HL-60 (cell line): ENCODE results near the gene FAM118A.
A peak's percentile ranks its signal among the peaks of the same experiment; 100 is the strongest.

ENCODE experiments used
- DNase-seq, 2 experiments: peaks; one replicate each; pipeline ENCODE4 v3.0.0-alpha.2; 2010 to 2020; ENCODE audit warnings: low read depth in 1 of 2, low spot score in 1 of 2
- H3K27ac ChIP-seq: fragments of 250-450 bp; sonication (Bioruptor Pico); replicated peaks from 2 replicates; pipeline ENCODE4 v1.5.1; 2020; ENCODE audit warnings: mild to moderate bottlenecking, moderate library complexity
- H3K27me3 ChIP-seq: fragments of 250-450 bp; sonication (Bioruptor Pico); 2 replicates; pipeline ENCODE4 v1.5.1; 2021; ENCODE audit warnings: mild to moderate bottlenecking, moderate library complexity; ENCODE audit not compliant: insufficient read depth, poor library complexity, severe bottlenecking
- H3K4me3 ChIP-seq: replicated peaks from 2 replicates; pipeline ENCODE4 v1.5.1; 2011; ENCODE audit warnings: mild to moderate bottlenecking, control low read depth, low read length; ENCODE audit not compliant: insufficient read depth
- GABPA ChIP-seq: IDR thresholded peaks from 2 replicates; pipeline ENCODE4 v1.6.1; 2012; ENCODE audit warnings: low read depth
- POLR2AphosphoS5 ChIP-seq: IDR thresholded peaks from 2 replicates; pipeline ENCODE4 v1.6.1; 2012; ENCODE audit warnings: low read depth
- SPI1 ChIP-seq: IDR thresholded peaks from 2 replicates; pipeline ENCODE4 v1.6.1; 2012; ENCODE audit warnings: low read depth, mild to moderate bottlenecking, borderline replicate concordance
- TF ChIP-seq, protein P1 (sequence below): IDR thresholded peaks from 2 replicates; pipeline ENCODE4 v1.6.1; 2012; ENCODE audit warnings: low read depth; ENCODE audit not compliant: insufficient replicate concordance
- TF ChIP-seq, protein P2 (sequence below): IDR thresholded peaks from one replicate; pipeline ENCODE4 v1.5.1; 2011; ENCODE audit warnings: low read length, control low read depth, inconsistent platforms; ENCODE audit not compliant: insufficient read depth

FAM118A gene

GRCh38 chr22:45290410-45290936 is 19.3 kb upstream of the FAM118A start:
- no peak for DNase-seq
- Histone ChIP-seq H3K27me3 (no peaks in the 10 kb centered on the region), H3K27ac (peak overlapping the region; percentile 79; the same call in 1 of the 2 replicates), H3K4me3 (no peak overlapping the region)
- TF ChIP-seq POLR2AphosphoS5 (no peak), GABPA (no peak), SPI1 (no peak)
- TF ChIP-seq, protein P1, sequence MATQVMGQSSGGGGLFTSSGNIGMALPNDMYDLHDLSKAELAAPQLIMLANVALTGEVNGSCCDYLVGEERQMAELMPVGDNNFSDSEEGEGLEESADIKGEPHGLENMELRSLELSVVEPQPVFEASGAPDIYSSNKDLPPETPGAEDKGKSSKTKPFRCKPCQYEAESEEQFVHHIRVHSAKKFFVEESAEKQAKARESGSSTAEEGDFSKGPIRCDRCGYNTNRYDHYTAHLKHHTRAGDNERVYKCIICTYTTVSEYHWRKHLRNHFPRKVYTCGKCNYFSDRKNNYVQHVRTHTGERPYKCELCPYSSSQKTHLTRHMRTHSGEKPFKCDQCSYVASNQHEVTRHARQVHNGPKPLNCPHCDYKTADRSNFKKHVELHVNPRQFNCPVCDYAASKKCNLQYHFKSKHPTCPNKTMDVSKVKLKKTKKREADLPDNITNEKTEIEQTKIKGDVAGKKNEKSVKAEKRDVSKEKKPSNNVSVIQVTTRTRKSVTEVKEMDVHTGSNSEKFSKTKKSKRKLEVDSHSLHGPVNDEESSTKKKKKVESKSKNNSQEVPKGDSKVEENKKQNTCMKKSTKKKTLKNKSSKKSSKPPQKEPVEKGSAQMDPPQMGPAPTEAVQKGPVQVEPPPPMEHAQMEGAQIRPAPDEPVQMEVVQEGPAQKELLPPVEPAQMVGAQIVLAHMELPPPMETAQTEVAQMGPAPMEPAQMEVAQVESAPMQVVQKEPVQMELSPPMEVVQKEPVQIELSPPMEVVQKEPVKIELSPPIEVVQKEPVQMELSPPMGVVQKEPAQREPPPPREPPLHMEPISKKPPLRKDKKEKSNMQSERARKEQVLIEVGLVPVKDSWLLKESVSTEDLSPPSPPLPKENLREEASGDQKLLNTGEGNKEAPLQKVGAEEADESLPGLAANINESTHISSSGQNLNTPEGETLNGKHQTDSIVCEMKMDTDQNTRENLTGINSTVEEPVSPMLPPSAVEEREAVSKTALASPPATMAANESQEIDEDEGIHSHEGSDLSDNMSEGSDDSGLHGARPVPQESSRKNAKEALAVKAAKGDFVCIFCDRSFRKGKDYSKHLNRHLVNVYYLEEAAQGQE = no peak
- TF ChIP-seq, protein P2, sequence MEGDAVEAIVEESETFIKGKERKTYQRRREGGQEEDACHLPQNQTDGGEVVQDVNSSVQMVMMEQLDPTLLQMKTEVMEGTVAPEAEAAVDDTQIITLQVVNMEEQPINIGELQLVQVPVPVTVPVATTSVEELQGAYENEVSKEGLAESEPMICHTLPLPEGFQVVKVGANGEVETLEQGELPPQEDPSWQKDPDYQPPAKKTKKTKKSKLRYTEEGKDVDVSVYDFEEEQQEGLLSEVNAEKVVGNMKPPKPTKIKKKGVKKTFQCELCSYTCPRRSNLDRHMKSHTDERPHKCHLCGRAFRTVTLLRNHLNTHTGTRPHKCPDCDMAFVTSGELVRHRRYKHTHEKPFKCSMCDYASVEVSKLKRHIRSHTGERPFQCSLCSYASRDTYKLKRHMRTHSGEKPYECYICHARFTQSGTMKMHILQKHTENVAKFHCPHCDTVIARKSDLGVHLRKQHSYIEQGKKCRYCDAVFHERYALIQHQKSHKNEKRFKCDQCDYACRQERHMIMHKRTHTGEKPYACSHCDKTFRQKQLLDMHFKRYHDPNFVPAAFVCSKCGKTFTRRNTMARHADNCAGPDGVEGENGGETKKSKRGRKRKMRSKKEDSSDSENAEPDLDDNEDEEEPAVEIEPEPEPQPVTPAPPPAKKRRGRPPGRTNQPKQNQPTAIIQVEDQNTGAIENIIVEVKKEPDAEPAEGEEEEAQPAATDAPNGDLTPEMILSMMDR = no peak

- no peak for TF ChIP-seq POLR2AphosphoS5
- no peak for TF ChIP-seq GABPA
- TF ChIP-seq, protein P2 = no peak
- no peak for TF ChIP-seq SPI1
- TF ChIP-seq, protein P1 = no peak
- no peaks in the 10 kb centered on the region for H3K27me3 ChIP-seq
- peak overlapping the region; percentile 79 for H3K27ac ChIP-seq
- no peak for DNase-seq
- no peak overlapping the region for H3K4me3 ChIP-seq
Measured at GRCh38 chr22:45291061-45291930, 18.4 kb upstream of the FAM118A start.

- Histone ChIP-seq H3K27me3 (no peaks in the 10 kb centered on the region), H3K4me3 (no peak overlapping the region), H3K27ac (peak overlapping the region; percentile 79)
- TF ChIP-seq GABPA (no peak), SPI1 (no peak), POLR2AphosphoS5 (0 out of 2 replicates have a peak, but pooled peaks have one; percentile 20)
- TF ChIP-seq, protein P1 = no peak
- TF ChIP-seq, protein P2 = no peak
- peak; percentile 80 to 93 for DNase-seq
Measured at GRCh38 chr22:45291931-45292290, 17.8 kb upstream of the FAM118A start.
